Activated CD8-positive, alpha-beta T cell treated with anti-CD3 and anti-CD28 coated beads for 36 hours (primary cell): ENCODE measurements around the gene SMIM44. TPM values are rescaled to one million over a fixed set of nuclear protein-coding genes. Genes with fewer than 3 reads are reported as not detected.

Experiments used
- ATAC-seq: fragments of 200-7000 bp; cut with Tn5 transposase; one replicate; pipeline ENCODE4 v1.10.0; 2021; ENCODE audit warnings: mild to moderate bottlenecking, moderate library complexity
- CTCF ChIA-PET: fragments of 350-600 bp; sonication (Branson Sonifier 250); formaldehyde crosslinking; loops from one replicate; lab custom pipeline; 2021; ENCODE audit warnings: antibody characterized with exemption; lab: Charles Lee
- POLR2A ChIA-PET: fragments of 350-600 bp; sonication (Branson Sonifier 250); formaldehyde crosslinking; loops from one replicate; lab custom pipeline; 2021; ENCODE audit warnings: antibody characterized with exemption; lab: Charles Lee
- DNase-seq: peaks from one replicate; pipeline ENCODE4 v3.0.0-alpha.2; 2020
- H3K27ac Mint-ChIP-seq: one replicate; pipeline ENCODE4 v1.8.0; 2021; ENCODE audit warnings: mild to moderate bottlenecking, mixed read lengths
- H3K27me3 Mint-ChIP-seq: one replicate; pipeline ENCODE4 v1.8.0; 2021; ENCODE audit warnings: mixed read lengths
- H3K36me3 Mint-ChIP-seq: one replicate; pipeline ENCODE4 v1.8.0; 2021; ENCODE audit warnings: low read depth, mixed read lengths
- H3K4me1 Mint-ChIP-seq: one replicate; pipeline ENCODE4 v1.8.0; 2021; ENCODE audit warnings: low read depth, mixed read lengths
- H3K4me3 Mint-ChIP-seq: one replicate; pipeline ENCODE4 v1.8.0; 2021; ENCODE audit warnings: mild to moderate bottlenecking, moderate library complexity, mixed read lengths
- H3K9me3 Mint-ChIP-seq: one replicate; pipeline ENCODE4 v1.8.0; 2021; ENCODE audit warnings: mixed read lengths
- intact Hi-C: fragments of 100-400 bp; cut with micrococcal nuclease; formaldehyde crosslinking; loops from one replicate; pipeline ENCODE4 v1.10.0; 2022
- total RNA-seq, 2 experiments: library from RNA; stranded (reverse); gene quantifications; one replicate each; pipeline ENCODE4 v1.2.3, GENCODE V29; 2021
- TF ChIP-seq, protein P1 (sequence below): fragments of 200-600 bp; IDR thresholded peaks from one replicate; pipeline ENCODE4 v1.8.0; 2022; ENCODE audit warnings: antibody characterized with exemption, mild to moderate bottlenecking

The SMIM44 gene
- total RNA-seq, 2 experiments from 2014 or later: not detected

DNA sequence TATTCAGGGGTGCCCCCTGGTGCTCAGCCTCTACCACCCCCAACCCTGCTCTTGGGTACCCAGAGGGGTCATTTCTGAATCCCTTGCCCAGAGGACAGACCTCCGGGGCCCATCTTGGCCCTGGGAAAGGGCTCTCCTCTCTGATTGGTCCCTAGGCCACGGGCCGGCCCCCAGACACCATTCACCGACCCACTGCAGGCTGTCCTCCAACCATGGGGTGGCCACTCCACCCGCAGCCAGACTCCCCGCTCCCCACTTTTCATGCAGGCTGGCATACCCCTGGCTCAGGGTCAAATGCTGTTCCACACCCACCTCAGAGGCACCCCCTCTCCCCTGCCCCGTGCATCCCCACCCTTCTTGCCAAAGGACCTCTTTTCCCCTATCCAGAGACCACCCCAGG lies 17.7 kb downstream of the SMIM44 start:
- CTCF ChIA-PET: no interaction called here
- ATAC-seq: no peak
- Mint-ChIP-seq H3K4me1 (no peaks in the 10 kb centered on the region), H3K4me3 (no peak overlapping the region), H3K27ac (no peak overlapping the region), H3K27me3 (no peaks in the 10 kb centered on the region), H3K36me3 (peaks cover 6% of the 10 kb centered on the region), H3K9me3 (peaks cover 6% of the 10 kb centered on the region)
- TF ChIP-seq, protein P1, sequence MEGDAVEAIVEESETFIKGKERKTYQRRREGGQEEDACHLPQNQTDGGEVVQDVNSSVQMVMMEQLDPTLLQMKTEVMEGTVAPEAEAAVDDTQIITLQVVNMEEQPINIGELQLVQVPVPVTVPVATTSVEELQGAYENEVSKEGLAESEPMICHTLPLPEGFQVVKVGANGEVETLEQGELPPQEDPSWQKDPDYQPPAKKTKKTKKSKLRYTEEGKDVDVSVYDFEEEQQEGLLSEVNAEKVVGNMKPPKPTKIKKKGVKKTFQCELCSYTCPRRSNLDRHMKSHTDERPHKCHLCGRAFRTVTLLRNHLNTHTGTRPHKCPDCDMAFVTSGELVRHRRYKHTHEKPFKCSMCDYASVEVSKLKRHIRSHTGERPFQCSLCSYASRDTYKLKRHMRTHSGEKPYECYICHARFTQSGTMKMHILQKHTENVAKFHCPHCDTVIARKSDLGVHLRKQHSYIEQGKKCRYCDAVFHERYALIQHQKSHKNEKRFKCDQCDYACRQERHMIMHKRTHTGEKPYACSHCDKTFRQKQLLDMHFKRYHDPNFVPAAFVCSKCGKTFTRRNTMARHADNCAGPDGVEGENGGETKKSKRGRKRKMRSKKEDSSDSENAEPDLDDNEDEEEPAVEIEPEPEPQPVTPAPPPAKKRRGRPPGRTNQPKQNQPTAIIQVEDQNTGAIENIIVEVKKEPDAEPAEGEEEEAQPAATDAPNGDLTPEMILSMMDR: no peak
- intact Hi-C loops: no loop called here
- POLR2A ChIA-PET: no interaction called here
- no peak for DNase-seq

DNA sequence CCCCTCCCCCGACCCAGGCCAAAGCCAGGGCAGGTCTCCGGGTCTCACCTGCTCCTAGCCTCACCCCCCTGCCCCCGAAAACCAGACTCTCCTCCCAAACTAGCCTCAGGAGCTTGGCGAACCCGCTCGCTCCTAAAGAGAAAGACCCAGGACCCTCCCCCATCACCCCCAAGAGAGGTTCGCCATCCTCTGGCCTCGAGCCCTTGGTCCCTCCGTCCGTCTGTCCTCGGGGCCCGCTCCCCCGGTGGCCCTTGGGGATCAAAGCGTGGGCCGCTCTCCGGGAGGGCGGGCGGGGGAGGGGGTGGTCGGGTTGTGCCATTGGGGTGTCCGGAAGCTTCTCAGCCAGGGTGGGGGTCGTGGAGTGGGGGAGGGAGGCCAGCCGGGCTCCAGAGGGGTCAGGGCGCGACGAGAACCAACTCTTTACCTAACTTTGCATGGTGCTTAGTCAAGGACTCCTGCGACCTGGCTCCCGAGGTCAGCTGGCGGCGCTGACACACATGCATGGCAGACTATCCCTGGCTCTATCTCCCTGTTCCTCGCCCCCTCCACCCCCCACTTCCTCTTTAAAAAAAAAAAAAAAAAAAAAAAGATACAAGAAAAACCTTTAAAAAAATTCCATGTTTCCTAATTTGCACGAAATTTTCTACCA lies 18.5 kb downstream of the SMIM44 start:
- no peaks in the 10 kb centered on the region for H3K4me1 Mint-ChIP-seq
- no peak for ATAC-seq
- TF ChIP-seq, protein P1: no peak
- no peak overlapping the region for H3K27ac Mint-ChIP-seq
- H3K9me3 Mint-ChIP-seq: peaks cover 6% of the 10 kb centered on the region
- ChIA-PET CTCF (interaction anchor here (0.9 kb wide), 1 partner anchor 160 kb away, joined by 3 read pairs; no protein-coding TSS in a partner anchor), POLR2A (interaction anchor here (0.7 kb wide), 1 partner anchor 30 kb away, joined by 3 read pairs; no protein-coding TSS in a partner anchor)
- H3K4me3 Mint-ChIP-seq: no peak overlapping the region
- H3K36me3 Mint-ChIP-seq: peaks cover 7% of the 10 kb centered on the region
- DNase-seq: no peak
- intact Hi-C loops: no loop called here
- no peaks in the 10 kb centered on the region for H3K27me3 Mint-ChIP-seq

DNA sequence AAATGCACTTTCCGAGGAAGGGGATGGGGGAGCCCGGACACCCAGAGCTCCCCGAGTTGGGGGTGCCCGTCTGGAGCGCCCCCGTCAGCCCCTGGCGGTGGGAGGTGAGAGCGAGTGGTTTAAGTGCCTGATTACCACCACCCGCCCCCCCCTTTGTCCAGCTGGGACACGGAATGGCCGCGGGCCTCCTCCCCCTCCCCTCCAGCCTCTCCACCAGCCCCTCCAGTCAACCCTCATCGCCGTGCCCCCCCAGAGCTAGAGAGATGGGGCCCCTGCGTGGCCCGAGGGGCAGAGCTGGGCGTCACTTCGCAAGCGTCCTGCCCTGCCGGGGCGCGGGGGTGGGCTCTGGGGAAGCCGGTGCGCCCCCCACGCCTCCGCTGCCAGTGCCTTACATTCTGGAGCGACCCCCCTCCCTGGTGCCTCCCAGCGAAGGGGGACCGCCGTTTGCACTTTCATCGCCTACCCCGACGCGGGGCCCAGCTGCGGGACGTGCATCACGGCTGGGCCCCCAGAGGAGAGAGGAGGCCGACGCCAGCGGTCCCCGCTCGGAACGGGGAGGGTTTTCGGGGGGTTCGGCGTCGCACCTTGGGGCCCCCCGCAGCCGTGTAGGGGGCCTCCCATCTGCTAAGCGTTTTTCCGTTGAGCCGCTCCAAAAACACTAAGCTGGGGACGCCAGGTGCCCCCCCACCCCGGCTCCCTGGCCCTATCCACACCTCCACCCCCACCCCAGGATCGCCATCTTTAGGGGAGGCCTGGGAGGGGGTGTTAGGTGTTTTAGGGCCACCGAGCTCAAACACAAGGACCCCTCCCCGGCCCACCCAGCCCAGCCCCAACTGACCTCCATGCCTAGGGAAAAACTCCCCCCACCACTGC lies 19.3 kb downstream of the SMIM44 start:
- Mint-ChIP-seq H3K27me3 (no peaks in the 10 kb centered on the region), H3K9me3 (peaks cover 6% of the 10 kb centered on the region), H3K36me3 (peaks cover 7% of the 10 kb centered on the region), H3K27ac (no peak overlapping the region), H3K4me1 (no peaks in the 10 kb centered on the region), H3K4me3 (no peak overlapping the region)
- TF ChIP-seq, protein P1: no peak
- POLR2A ChIA-PET: interaction anchor here (0.7 kb wide), 1 partner anchor 31 kb away, joined by 3 read pairs; no protein-coding TSS in a partner anchor
- DNase-seq: no peak
- CTCF ChIA-PET: interaction anchor here (0.9 kb wide), 1 partner anchor 159 kb away, joined by 3 read pairs; no protein-coding TSS in a partner anchor
- intact Hi-C loops: no loop called here
- ATAC-seq: no peak

DNA sequence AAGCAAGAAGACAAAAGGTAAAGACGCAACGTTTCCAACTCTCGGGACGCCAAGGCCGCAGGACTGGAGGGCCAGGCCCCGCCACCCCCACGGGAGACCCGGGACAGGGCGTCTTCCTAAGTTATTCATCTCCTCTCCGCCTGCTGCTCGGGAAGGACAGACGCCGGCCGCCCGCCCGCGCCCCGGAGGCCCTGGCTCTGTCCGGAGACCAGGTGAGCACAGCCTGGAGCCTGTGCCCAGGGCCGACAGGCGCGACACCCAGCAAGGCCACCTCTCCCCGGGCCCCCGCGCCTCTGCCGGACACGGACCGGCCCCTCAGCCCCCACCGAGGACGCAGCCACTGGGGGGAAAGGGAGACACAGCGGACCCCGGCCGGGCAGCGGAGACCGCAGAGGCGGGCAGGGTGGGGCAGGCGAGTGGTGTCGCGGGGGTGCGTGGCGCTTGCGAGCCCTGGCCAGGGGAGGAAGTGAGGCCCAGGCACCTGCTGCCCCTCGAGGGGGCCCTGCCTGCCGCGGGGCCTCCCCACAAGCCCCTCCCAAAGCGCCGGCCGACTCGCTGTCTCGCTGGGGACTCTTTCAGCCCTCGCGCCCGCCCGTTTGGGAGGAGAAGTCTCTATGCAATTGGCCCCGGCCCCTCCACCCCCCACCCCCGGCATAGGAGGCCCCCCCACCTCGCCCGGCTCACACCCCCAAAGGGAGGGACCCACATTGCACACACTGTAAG lies 20.1 kb downstream of the SMIM44 start:
- H3K36me3 Mint-ChIP-seq: peaks cover 6% of the 10 kb centered on the region
- TF ChIP-seq, protein P1: no peak
- no peaks in the 10 kb centered on the region for H3K4me1 Mint-ChIP-seq
- H3K27ac Mint-ChIP-seq: no peak overlapping the region
- DNase-seq: no peak
- no peak overlapping the region for H3K4me3 Mint-ChIP-seq
- ChIA-PET POLR2A (no interaction called here), CTCF (no interaction called here)
- intact Hi-C loops: no loop called here
- H3K9me3 Mint-ChIP-seq: peaks cover 3% of the 10 kb centered on the region
- no peak for ATAC-seq
- no peaks in the 10 kb centered on the region for H3K27me3 Mint-ChIP-seq
